HepG2 (cell line): Measurements from ENCODE around the gene KLF6. TPM values are rescaled to one million over a fixed set of nuclear protein-coding genes. Genes with fewer than 3 reads are reported as not detected.
A peak's percentile ranks its signal among the peaks of the same experiment; 100 is the strongest.

Experiments used
- ATF7 ChIP-seq, 2 experiments: fragments of 450-650 bp in 1 of 2; sonication (generic) in 1 of 2; formaldehyde crosslinking in 1 of 2; IDR thresholded peaks; 2 replicates each; pipeline versions ENCODE4 v1.4.0 to v1.6.1; 2016 to 2020; ENCODE audit warnings: antibody characterized with exemption in 1 of 2, mild to moderate bottlenecking in 1 of 2, missing genetic modification reagents in 1 of 2
- ATF7-NPFF ChIP-seq: sonication (generic); formaldehyde crosslinking; IDR thresholded peaks from 2 replicates; pipeline ENCODE4 v1.8.1; 2023; ENCODE audit warnings: mild to moderate bottlenecking, low read depth, missing genetic modification reagents, moderate library complexity
- BCL6 ChIP-seq: IDR thresholded peaks from 2 replicates; pipeline ENCODE4 v1.6.1; 2016; ENCODE audit warnings: missing genetic modification reagents, missing compliant biosample characterization
- ETV5 ChIP-seq: IDR thresholded peaks from 2 replicates; pipeline ENCODE4 v1.6.1; 2018; ENCODE audit warnings: missing biosample characterization, missing genetic modification reagents, inconsistent platforms, borderline replicate concordance
- GATAD2A ChIP-seq: IDR thresholded peaks from 2 replicates; pipeline ENCODE4 v1.6.1; 2016
- HNF4A ChIP-seq: sonication (generic); formaldehyde crosslinking; IDR thresholded peaks from 2 replicates; pipeline ENCODE4 v1.4.0; 2020; ENCODE audit warnings: missing genetic modification reagents
- LRRFIP1 ChIP-seq: sonication (generic); formaldehyde crosslinking; conservative IDR thresholded peaks from 2 replicates; pipeline ENCODE4 v1.4.0; 2020; ENCODE audit warnings: missing genetic modification reagents
- NR2F1 ChIP-seq, 2 experiments: fragments of 450-650 bp in 1 of 2; formaldehyde crosslinking in 1 of 2; IDR thresholded peaks; 2 replicates each; pipeline versions ENCODE4 v1.5.0 to v1.6.1; 2016 to 2020; ENCODE audit warnings: mild to moderate bottlenecking in 1 of 2, missing compliant biosample characterization in 1 of 2, missing genetic modification reagents in 1 of 2, moderate library complexity in 1 of 2
- RARA ChIP-seq: IDR thresholded peaks from 2 replicates; pipeline ENCODE4 v1.6.1; 2016; ENCODE audit warnings: missing genetic modification reagents, missing compliant biosample characterization
- RELA ChIP-seq: sonication (generic); formaldehyde crosslinking; IDR thresholded peaks from 2 replicates; pipeline ENCODE4 v1.4.0; 2020; ENCODE audit warnings: missing genetic modification reagents
- SP140L ChIP-seq: sonication (generic); formaldehyde crosslinking; IDR thresholded peaks from 2 replicates; pipeline ENCODE4 v1.4.0; 2020; ENCODE audit warnings: missing genetic modification reagents, borderline replicate concordance
- THRA ChIP-seq: sonication (generic); formaldehyde crosslinking; IDR thresholded peaks from 2 replicates; pipeline ENCODE4 v1.4.0; 2020; ENCODE audit warnings: missing genetic modification reagents, borderline replicate concordance
- TIGD3 ChIP-seq: sonication (generic); formaldehyde crosslinking; IDR thresholded peaks from 2 replicates; pipeline ENCODE4 v1.5.1; 2020; ENCODE audit warnings: mild to moderate bottlenecking, missing genetic modification reagents, borderline replicate concordance
- ZBTB1 ChIP-seq: sonication (generic); formaldehyde crosslinking; IDR thresholded peaks from 2 replicates; pipeline ENCODE4 v1.4.0; 2020; ENCODE audit warnings: missing genetic modification reagents, borderline replicate concordance
- ZKSCAN1 ChIP-seq: fragments of 150-350 bp; IDR thresholded peaks from 2 replicates; pipeline ENCODE4 v1.6.1; 2014; ENCODE audit warnings: low read length
- ZNF33A ChIP-seq: sonication (generic); formaldehyde crosslinking; IDR thresholded peaks from 2 replicates; pipeline ENCODE4 v1.5.1; 2020; ENCODE audit warnings: missing genetic modification reagents, mild to moderate bottlenecking, moderate library complexity, borderline replicate concordance
- ZNF362 ChIP-seq: sonication (generic); formaldehyde crosslinking; IDR thresholded peaks from 2 replicates; pipeline ENCODE4 v1.4.0; 2020; ENCODE audit warnings: missing genetic modification reagents, mild to moderate bottlenecking, borderline replicate concordance
- ZNF644 ChIP-seq: IDR thresholded peaks from 2 replicates; pipeline ENCODE4 v1.6.1; 2016; ENCODE audit warnings: low read depth
- ZNF704 ChIP-seq: sonication (generic); formaldehyde crosslinking; IDR thresholded peaks from 2 replicates; pipeline ENCODE4 v1.8.1; 2023; ENCODE audit warnings: mild to moderate bottlenecking, inconsistent platforms, moderate library complexity, missing genetic modification reagents, borderline replicate concordance
- ZSCAN5A ChIP-seq: sonication (generic); formaldehyde crosslinking; IDR thresholded peaks from 2 replicates; pipeline ENCODE4 v1.8.0; 2022; ENCODE audit warnings: mild to moderate bottlenecking, missing genetic modification reagents, borderline replicate concordance
- polyA plus RNA-seq, 8 experiments: library from polyadenylated mRNA; depleted of rRNA in 3 of 8; stranded (reverse) in 7 of 8; unstranded in 1 of 8; fragments of >200 nt; fragmentation: Illumina TruSeq in 4 of 8; extraction: Trizol in 4 of 8; gene quantifications; 2 replicates each; pipeline versions ENCODE4 v1.2.1 to v1.2.3, GENCODE V29; 2011 to 2016; ENCODE audit warnings: low read depth in 4 of 8, missing spikeins in 1 of 8, mixed read lengths in 1 of 8; ENCODE audit not compliant: insufficient read depth in 1 of 8
- total RNA-seq, 5 experiments: library from RNA; depleted of rRNA; stranded (reverse); fragments of >200 nt; fragmentation: Illumina TruSeq; extraction: Trizol; gene quantifications; 2 replicates each; pipeline ENCODE4 v1.2.3, GENCODE V29; 2016; ENCODE audit warnings: low read depth in 1 of 5

KLF6 gene
- total and polyA plus RNA-seq, 2 of the 13 experiments (the other 11 are each of a cell fraction or from before 2014, with no cell fraction given) = 27.0 to 71.9 TPM

- TF ChIP-seq NR2F1 (CRISPR knock-in tag; IDR thresholded peaks at IDR 0.05) = no peak
- TF ChIP-seq ZNF362 (CRISPR knock-in tag) = no peak
- TF ChIP-seq ZNF33A (CRISPR knock-in tag) = no peak
- no peak for TF ChIP-seq ETV5
- TF ChIP-seq ATF7 (IDR thresholded peaks at IDR 0.05) = peak; percentile 23; the same call in 1 of the 2 replicates
- no peak for TF ChIP-seq ATF7 (CRISPR knock-in tag; IDR thresholded peaks at IDR 0.05)
- no peak for TF ChIP-seq ZKSCAN1
- TF ChIP-seq HNF4A = no peak
- peak; percentile 17; the same call in 1 of the 2 replicates for TF ChIP-seq GATAD2A (CRISPR knock-in tag)
- no peak for TF ChIP-seq ZNF704 (CRISPR knock-in tag)
- TF ChIP-seq BCL6 = peak; percentile 55; the same call in 1 of the 2 replicates
- TF ChIP-seq ZBTB1 = no peak
- TF ChIP-seq ATF7-NPFF (CRISPR knock-in tag) = no peak
- TF ChIP-seq SP140L (CRISPR knock-in tag) = no peak
- TF ChIP-seq RARA (CRISPR knock-in tag) = peak; percentile 51
- TF ChIP-seq ZSCAN5A (CRISPR knock-in tag) = no peak
- peak; percentile 92; the same call in 1 of the 2 replicates for TF ChIP-seq THRA
- no peak for TF ChIP-seq RELA (CRISPR knock-in tag)
- TF ChIP-seq TIGD3 (CRISPR knock-in tag) = no peak
- no peak for TF ChIP-seq LRRFIP1 (CRISPR knock-in tag)
- TF ChIP-seq ZNF644 (CRISPR knock-in tag) = no peak
Observed at GRCh38 chr10:3727268-3727667, 57.7 kb downstream of the KLF6 start (continued).
